NCI-H69 (cell line): ENCODE measurements around the gene MEI1.
"Not testable (repeated sequence)": the region's sequence is repeated elsewhere in the genome, so short reads cannot be mapped to it uniquely, and the experiment has no call there.

ENCODE experiments used
- DNase-seq: peaks from one replicate; lab custom pipeline; 2025; lab: John Stamatoyannopoulos, UW

MEI1 gene

GRCh38 chr22:41822317-41823057, 123.2 kb downstream of the MEI1 start:
- DNase-seq: peak; percentile 79

- DNase-seq: no peak
These were observed 124.5 kb downstream of the MEI1 start for GRCh38 chr22:41823797-41824196.

- DNase-seq: no peak
These were observed 126.1 kb downstream of the MEI1 start for GRCh38 chr22:41825376-41825775.

GRCh38 chr22:41826021-41826420, 126.7 kb downstream of the MEI1 start:
- DNase-seq: no peak

GRCh38 chr22:41826430-41827383, 127.4 kb downstream of the MEI1 start:
- no peak for DNase-seq

GRCh38 chr22:41827671-41828070, 128.4 kb downstream of the MEI1 start:
- DNase-seq: no peak

GRCh38 chr22:41828516-41828915, 129.2 kb downstream of the MEI1 start:
- DNase-seq: peak; percentile 90

- DNase-seq: peak; percentile 45
These were observed 130.9 kb downstream of the MEI1 start for GRCh38 chr22:41830174-41830573.

- peak; percentile 48 for DNase-seq
These were observed 132.1 kb downstream of the MEI1 start for GRCh38 chr22:41831383-41831782.

GRCh38 chr22:41831828-41832552, 132.7 kb downstream of the MEI1 start:
- DNase-seq: peak; percentile 36

- DNase-seq: peak; percentile 100
These were observed 133.5 kb downstream of the MEI1 start, which contains the start of gene SREBF2 for GRCh38 chr22:41832553-41833368. SREBF2 (plus strand) TSS chr22:41833105; CDS start chr22:41833271, 166 bp downstream.

GRCh38 chr22:41833369-41834004, 134.2 kb downstream of the MEI1 start:
- peak; percentile 85 for DNase-seq

- DNase-seq: peak; percentile 46
These were observed 135.0 kb downstream of the MEI1 start for GRCh38 chr22:41834005-41834944.

- DNase-seq: not testable (repeated sequence)
These were observed 136.2 kb downstream of the MEI1 start for GRCh38 chr22:41835462-41835861.

GRCh38 chr22:41836551-41836950, 137.2 kb downstream of the MEI1 start:
- DNase-seq: no peak

GRCh38 chr22:41838842-41839618, 139.7 kb downstream of the MEI1 start:
- DNase-seq: no peak

GRCh38 chr22:41840216-41840615, 140.9 kb downstream of the MEI1 start:
- DNase-seq: no peak

- DNase-seq: peak; percentile 45
These were observed 141.9 kb downstream of the MEI1 start for GRCh38 chr22:41841085-41841712.
